HFFc6 (cell line): ENCODE results near the gene ENTPD6. TPM values are rescaled to one million over a fixed set of nuclear protein-coding genes. Genes with fewer than 3 reads are reported as not detected.
"Not testable (repeated sequence)": the region's sequence is repeated elsewhere in the genome, so short reads cannot be mapped to it uniquely, and the experiment has no call there.

Source experiments
- DNase-seq: peaks from one replicate; pipeline ENCODE4 v3.0.0-alpha.2; 2018
- H3K27ac Mint-ChIP-seq: 2 replicates; pipeline ENCODE4 v1.8.0; 2020; ENCODE audit warnings: mild to moderate bottlenecking, mixed read lengths
- H3K27me3 Mint-ChIP-seq: 2 replicates; pipeline ENCODE4 v1.8.0; 2021; ENCODE audit warnings: mild to moderate bottlenecking, moderate library complexity, mixed read lengths; ENCODE audit not compliant: insufficient read depth
- H3K36me3 Mint-ChIP-seq: 2 replicates; pipeline ENCODE4 v1.8.0; 2021; ENCODE audit warnings: low read depth, mixed read lengths
- H3K4me1 Mint-ChIP-seq: 2 replicates; pipeline ENCODE4 v1.8.0; 2020; ENCODE audit warnings: low read depth, mixed read lengths
- H3K4me3 Mint-ChIP-seq: 2 replicates; pipeline ENCODE4 v1.8.0; 2020; ENCODE audit warnings: mild to moderate bottlenecking, moderate library complexity, mixed read lengths
- H3K9me3 Mint-ChIP-seq: 2 replicates; pipeline ENCODE4 v1.8.0; 2020; ENCODE audit warnings: mild to moderate bottlenecking, mixed read lengths
- CTCF ChIP-seq: fragments of 200-600 bp; sonication (generic); IDR thresholded peaks from 2 replicates; pipeline ENCODE4 v1.5.0; 2021; ENCODE audit warnings: antibody characterized with exemption, mild to moderate bottlenecking
- total RNA-seq, 6 experiments: library from RNA; stranded (reverse); fragmentation: NEBNext Ultra II Directional; extraction: Animal tissue kit (Norgen Biotek cat#: 25700); gene quantifications; 2 replicates in 1 of 6; 3 replicates in 5 of 6; pipeline ENCODE4 v1.2.3, GENCODE V29; 2021

The ENTPD6 gene
- total RNA-seq, 6 experiments from 2014 or later = 46.2 to 53.2 (median 51.6) TPM

GRCh38 chr20:25178563-25179438 is 16.7 kb upstream of the ENTPD6 start:
- peak; percentile 85 for TF ChIP-seq CTCF
- 0 out of 2 replicates have a peak overlapping the region, but pooled peaks have one; percentile 19 for H3K4me3 Mint-ChIP-seq
- peak overlapping the region; percentile 67 for H3K27ac Mint-ChIP-seq
- H3K4me1 Mint-ChIP-seq = peaks cover 24% of the 10 kb centered on the region
- peaks cover 15% of the 10 kb centered on the region for H3K36me3 Mint-ChIP-seq
- peaks cover 18% of the 10 kb centered on the region for H3K9me3 Mint-ChIP-seq
- peak; percentile 91 for DNase-seq
- H3K27me3 Mint-ChIP-seq = peaks cover 24% of the 10 kb centered on the region

- H3K27me3 Mint-ChIP-seq = peaks cover 29% of the 10 kb centered on the region
- peaks cover 26% of the 10 kb centered on the region for H3K9me3 Mint-ChIP-seq
- H3K27ac Mint-ChIP-seq = peak overlapping the region; percentile 67; the same call in 1 of the 2 replicates
- peaks cover 17% of the 10 kb centered on the region for H3K36me3 Mint-ChIP-seq
- H3K4me3 Mint-ChIP-seq = no peak overlapping the region
- no peak for DNase-seq
- TF ChIP-seq CTCF = peak; percentile 5
- H3K4me1 Mint-ChIP-seq = peaks cover 24% of the 10 kb centered on the region
Observed at GRCh38 chr20:25179439-25180089, 15.9 kb upstream of the ENTPD6 start.

GRCh38 chr20:25184391-25184790 is 11.1 kb upstream of the ENTPD6 start:
- peaks cover 49% of the 10 kb centered on the region for H3K27me3 Mint-ChIP-seq
- not testable (repeated sequence) for DNase-seq, H3K4me1 Mint-ChIP-seq, H3K27ac Mint-ChIP-seq, H3K4me3 Mint-ChIP-seq
- peaks cover 33% of the 10 kb centered on the region for H3K9me3 Mint-ChIP-seq
- peaks cover 27% of the 10 kb centered on the region for H3K36me3 Mint-ChIP-seq

- no peak for TF ChIP-seq CTCF
Observed at GRCh38 chr20:25187220-25187619, 8.3 kb upstream of the ENTPD6 start.

GRCh38 chr20:25187635-25188034 is 7.9 kb upstream of the ENTPD6 start:
- Mint-ChIP-seq H3K27me3 (peaks cover 72% of the 10 kb centered on the region), H3K27ac (no peak overlapping the region), H3K36me3 (peaks cover 24% of the 10 kb centered on the region), H3K4me3 (no peak overlapping the region), H3K9me3 (peaks cover 27% of the 10 kb centered on the region), H3K4me1 (peaks cover 8% of the 10 kb centered on the region; the same call in 1 of the 2 replicates)
- DNase-seq = no peak
- no peak for TF ChIP-seq CTCF

More at GRCh38 chr20:25187220-25187619, 8.3 kb upstream of the ENTPD6 start:
- Mint-ChIP-seq H3K27me3 (peaks cover 72% of the 10 kb centered on the region), H3K36me3 (peaks cover 27% of the 10 kb centered on the region), H3K27ac (no peak overlapping the region), H3K4me3 (no peak overlapping the region), H3K9me3 (peaks cover 31% of the 10 kb centered on the region), H3K4me1 (peaks cover 8% of the 10 kb centered on the region; the same call in 1 of the 2 replicates)
- DNase-seq = no peak

GRCh38 chr20:25188218-25188617 is 7.3 kb upstream of the ENTPD6 start:
- Mint-ChIP-seq H3K4me3 (no peak overlapping the region), H3K4me1 (peaks cover 8% of the 10 kb centered on the region; the same call in 1 of the 2 replicates), H3K27ac (no peak overlapping the region), H3K27me3 (peaks cover 75% of the 10 kb centered on the region), H3K36me3 (peaks cover 18% of the 10 kb centered on the region), H3K9me3 (peaks cover 21% of the 10 kb centered on the region)
- DNase-seq = no peak
- no peak for TF ChIP-seq CTCF
